ENCODE data around the gene SPRR5.

Gene SPRR5

DNA sequence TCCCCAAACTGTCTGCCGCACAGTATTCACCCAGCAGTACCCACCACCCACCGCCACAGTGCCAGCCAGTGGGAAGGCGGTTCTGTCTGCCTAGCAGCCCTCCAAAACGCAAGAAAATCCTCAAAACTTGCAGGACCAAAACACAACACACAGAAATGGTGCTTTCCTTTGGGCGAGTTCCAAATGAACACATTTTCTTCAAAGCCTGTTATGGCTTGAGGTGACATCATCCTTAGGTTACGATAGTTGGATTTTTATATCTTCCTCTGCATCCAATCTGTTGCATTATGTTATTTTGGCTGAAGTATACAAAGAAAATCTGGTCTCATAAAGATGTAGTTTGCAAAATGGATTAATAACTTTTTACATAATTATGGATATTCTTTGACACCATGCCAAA is 46.2 kb downstream of the SPRR5 start:
- ATAC-seq, result no peak
- no peak overlapping the region for H3K27ac Mint-ChIP-seq
- no peak for DNase-seq (ENCODE audit: low spot score in 2 of 2)
- no peak overlapping the region for H3K4me3 Mint-ChIP-seq
- no peaks in the 10 kb centered on the region for H3K36me3 Mint-ChIP-seq
- no peaks in the 10 kb centered on the region for H3K4me1 Mint-ChIP-seq
- peaks cover 3% of the 10 kb centered on the region for H3K9me3 Mint-ChIP-seq

DNA sequence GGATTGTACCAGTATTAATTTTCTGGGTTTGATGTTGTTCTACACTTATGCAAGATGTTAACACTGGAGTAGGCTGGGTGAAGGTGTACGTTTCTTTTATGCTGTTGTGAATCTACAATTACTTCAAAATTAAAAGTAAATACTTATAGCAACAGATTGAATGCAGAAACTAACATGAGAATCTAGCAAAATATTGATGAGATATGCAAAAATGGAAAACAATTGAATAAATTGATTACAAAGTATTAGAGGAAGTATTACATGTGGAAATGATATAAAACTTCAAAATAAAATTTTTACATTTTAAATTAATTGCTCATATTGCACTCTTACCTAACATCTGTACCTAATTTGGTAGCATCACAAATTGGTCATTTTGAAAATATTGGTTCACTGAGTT is 48.8 kb downstream of the SPRR5 start:
- H3K36me3 Mint-ChIP-seq, result no peaks in the 10 kb centered on the region
- no peak overlapping the region for H3K27ac Mint-ChIP-seq
- H3K4me3 Mint-ChIP-seq, result no peak overlapping the region
- DNase-seq (ENCODE audit: low spot score in 2 of 2) (no peak), ATAC-seq (no peak)
- no peaks in the 10 kb centered on the region for H3K4me1 Mint-ChIP-seq
- H3K9me3 Mint-ChIP-seq, result peaks cover 3% of the 10 kb centered on the region

DNA sequence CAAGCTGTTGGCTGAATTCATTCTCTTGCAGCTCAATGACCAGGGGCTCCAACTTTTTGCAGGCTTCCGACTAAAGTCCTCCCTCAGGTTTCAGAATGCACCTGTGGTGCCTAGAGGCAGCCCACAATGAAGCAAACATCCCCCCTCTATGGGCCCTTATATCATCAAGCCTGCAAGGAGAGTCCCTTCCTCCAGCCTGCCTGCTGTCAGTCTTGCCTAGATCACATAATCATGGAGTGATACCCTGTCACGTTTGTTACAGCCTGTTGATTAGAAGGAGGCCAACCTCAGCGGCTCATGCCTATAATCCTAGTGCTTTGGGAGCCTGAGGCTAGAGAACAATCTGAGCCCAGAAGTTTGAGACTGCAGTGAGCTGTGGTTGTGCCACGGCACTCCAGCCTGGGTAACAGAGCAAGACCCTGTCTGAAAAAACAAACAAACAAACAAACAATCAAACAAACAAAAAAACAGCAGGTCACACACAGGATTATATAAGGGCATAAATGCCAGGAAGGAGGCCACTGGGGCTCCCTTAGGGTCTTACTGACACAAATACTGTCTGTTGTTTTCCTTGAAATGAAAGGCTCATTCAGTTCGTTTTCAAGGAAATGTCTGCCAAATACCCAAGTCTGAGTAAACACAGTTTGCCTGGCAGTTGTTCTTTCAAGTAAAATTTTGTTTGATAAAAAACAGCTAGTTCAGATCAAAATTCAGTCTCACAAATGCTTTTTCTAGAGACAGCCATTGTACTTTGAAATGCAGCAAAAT is 49.8 kb downstream of the SPRR5 start:
- ATAC-seq, result no peak
- Mint-ChIP-seq H3K4me3 (no peak overlapping the region), H3K9me3 (peaks cover 3% of the 10 kb centered on the region), H3K27ac (no peak overlapping the region), H3K4me1 (no peaks in the 10 kb centered on the region), H3K36me3 (no peaks in the 10 kb centered on the region)
- DNase-seq (ENCODE audit: low spot score in 2 of 2), result no peak

DNA sequence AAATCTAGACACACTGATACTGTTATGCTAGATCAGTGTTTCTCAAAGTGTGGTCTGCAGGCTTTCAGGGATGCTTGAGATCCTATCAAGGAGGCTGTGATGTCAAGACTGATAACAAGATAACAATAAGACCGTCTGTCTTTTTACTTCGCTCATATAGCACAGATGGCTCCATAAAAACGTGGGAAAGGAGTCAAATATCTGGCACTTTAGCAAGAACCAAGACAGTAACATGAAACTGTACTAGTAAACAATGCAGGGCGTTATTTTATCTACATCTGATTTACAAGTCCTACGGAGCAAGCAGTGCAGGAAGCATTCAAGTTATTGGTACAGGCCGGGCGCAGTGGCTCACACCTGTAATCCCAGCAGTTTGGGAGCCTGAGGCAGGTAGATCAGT is 50.9 kb downstream of the SPRR5 start:
- no peak overlapping the region for H3K27ac Mint-ChIP-seq
- H3K36me3 Mint-ChIP-seq, result no peaks in the 10 kb centered on the region
- H3K4me3 Mint-ChIP-seq, result no peak overlapping the region
- ATAC-seq, result no peak
- no peaks in the 10 kb centered on the region for H3K4me1 Mint-ChIP-seq
- peaks cover 3% of the 10 kb centered on the region for H3K9me3 Mint-ChIP-seq
- no peak for DNase-seq (ENCODE audit: low spot score in 2 of 2)

DNA sequence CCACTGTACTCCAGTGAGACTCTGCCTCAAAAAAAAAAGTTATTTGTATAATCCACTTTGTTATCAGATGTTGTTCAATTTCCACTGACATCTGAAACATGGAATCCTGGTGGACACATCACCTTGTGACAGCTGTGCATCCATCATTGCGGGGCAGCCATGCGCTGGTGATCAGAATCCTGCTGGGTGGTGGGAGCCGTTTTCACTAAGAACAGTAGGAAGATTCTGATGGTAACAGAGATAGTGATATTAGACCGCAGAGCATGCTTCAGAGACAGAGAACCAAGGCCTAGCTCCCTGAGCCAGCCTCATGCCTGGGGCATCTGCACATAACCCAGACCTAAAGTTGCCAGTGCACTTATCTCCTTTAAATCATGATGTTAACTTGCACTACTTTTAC is 51.5 kb downstream of the SPRR5 start:
- no peaks in the 10 kb centered on the region for H3K4me1 Mint-ChIP-seq
- no peak overlapping the region for H3K27ac Mint-ChIP-seq
- peaks cover 3% of the 10 kb centered on the region for H3K9me3 Mint-ChIP-seq
- no peaks in the 10 kb centered on the region for H3K36me3 Mint-ChIP-seq
- no peak overlapping the region for H3K4me3 Mint-ChIP-seq
- DNase-seq (ENCODE audit: low spot score in 2 of 2) (no peak), ATAC-seq (no peak)

Data from stimulated activated effector memory CD8-positive, alpha-beta T cell treated with anti-CD3 and anti-CD28 coated beads, Interleukin-12 subunit alpha, Interleukin-12 subunit beta, amount 100 ng/mL, for 72 hours (primary cell).